Naive thymus-derived CD8-positive, alpha-beta T cell (primary cell): ENCODE measurements around the gene RNF114. TPM values are rescaled to one million over a fixed set of nuclear protein-coding genes. Genes with fewer than 3 reads are reported as not detected.

Source experiments
- ATAC-seq, 2 donors: fragments of 150-1000 bp; cut with Tn5 transposase in 1 of 2; sonication (Bioruptor Pico), chemical (Tn5 transposase) in 1 of 2; 1 replicate in 1 of 2; 2 replicates in 1 of 2; pipeline ENCODE4 v1.10.0; 2021; ENCODE audit warnings: mild to moderate bottlenecking in 2 of 2, moderate library complexity in 2 of 2
- POLR2A ChIA-PET: fragments of 350-600 bp; sonication (Branson Sonifier 250); formaldehyde crosslinking; loops from one replicate; lab custom pipeline; 2021; ENCODE audit warnings: antibody characterized with exemption; lab: Charles Lee
- DNase-seq, 10 donors: peaks; one replicate each; pipeline versions ENCODE4 v3.0.0 to v3.0.0-alpha.2; 2020 to 2022
- H3K27ac Mint-ChIP-seq, 10 donors: one replicate each; pipeline ENCODE4 v1.8.0; 2020 to 2022; ENCODE audit warnings: mild to moderate bottlenecking in 10 of 10, mixed read lengths in 10 of 10, moderate library complexity in 4 of 10, inconsistent platforms in 1 of 10
- H3K27me3 Mint-ChIP-seq, 5 donors: one replicate each; pipeline ENCODE4 v1.8.0; 2021 to 2022; ENCODE audit warnings: mixed read lengths in 5 of 5
- H3K36me3 Mint-ChIP-seq, 3 donors: one replicate each; pipeline ENCODE4 v1.8.0; 2020 to 2022; ENCODE audit warnings: mixed read lengths in 3 of 3, mild to moderate bottlenecking in 2 of 3, inconsistent platforms in 1 of 3
- H3K4me1 Mint-ChIP-seq, 4 donors: one replicate each; pipeline ENCODE4 v1.8.0; 2021 to 2022; ENCODE audit warnings: mixed read lengths in 4 of 4
- H3K4me3 Mint-ChIP-seq, 10 donors: one replicate each; pipeline ENCODE4 v1.8.0; 2020 to 2022; ENCODE audit warnings: mild to moderate bottlenecking in 10 of 10, mixed read lengths in 10 of 10, moderate library complexity in 6 of 10, inconsistent platforms in 1 of 10
- H3K9me3 Mint-ChIP-seq, 9 donors: one replicate each; pipeline ENCODE4 v1.8.0; 2020 to 2022; ENCODE audit warnings: mixed read lengths in 9 of 9, mild to moderate bottlenecking in 3 of 9, inconsistent platforms in 1 of 9, moderate library complexity in 1 of 9
- polyA plus RNA-seq, 3 donors: library from polyadenylated mRNA; unstranded; fragments of 300-500 nt; fragmentation: Illumina TruSeq; gene quantifications; one replicate each; pipeline ENCODE4 v1.2.3, GENCODE V29; 2021
- total RNA-seq, 8 experiments: library from RNA in 2 of 8; stranded (reverse) in 2 of 8; gene quantifications; one replicate each; pipeline ENCODE4 v1.2.3 and lab custom pipeline; 2021 to 2026

RNF114 gene
- total and polyA plus RNA-seq, 5 experiments from 2014 or later, result 104 to 133 (median 123) TPM

GRCh38 chr20:49980140-49981008, 44.2 kb downstream of the RNF114 start:
- Mint-ChIP-seq H3K9me3 (no peaks in the 10 kb centered on the region), H3K36me3 (no peaks in the 10 kb centered on the region), H3K27ac (peak overlapping the region in 6 of 10 donors; percentile 8 to 71 (median 24)), H3K27me3 (no peaks in the 10 kb centered on the region), H3K4me3 (peak overlapping the region in 7 of 10 donors; percentile 14 to 70 (median 37)), H3K4me1 (peaks cover 17 to 40% (median 34%) of the 10 kb centered on the region in 4 donors)
- ATAC-seq (no peak), DNase-seq (no peak)
- POLR2A ChIA-PET, result interaction anchor here (1.2 to 2.7 kb wide), 3 partner anchors 44 to 135 kb away, joined by 3 to 29 read pairs (median 5); partner anchors contain the start of gene RNF114

DNA sequence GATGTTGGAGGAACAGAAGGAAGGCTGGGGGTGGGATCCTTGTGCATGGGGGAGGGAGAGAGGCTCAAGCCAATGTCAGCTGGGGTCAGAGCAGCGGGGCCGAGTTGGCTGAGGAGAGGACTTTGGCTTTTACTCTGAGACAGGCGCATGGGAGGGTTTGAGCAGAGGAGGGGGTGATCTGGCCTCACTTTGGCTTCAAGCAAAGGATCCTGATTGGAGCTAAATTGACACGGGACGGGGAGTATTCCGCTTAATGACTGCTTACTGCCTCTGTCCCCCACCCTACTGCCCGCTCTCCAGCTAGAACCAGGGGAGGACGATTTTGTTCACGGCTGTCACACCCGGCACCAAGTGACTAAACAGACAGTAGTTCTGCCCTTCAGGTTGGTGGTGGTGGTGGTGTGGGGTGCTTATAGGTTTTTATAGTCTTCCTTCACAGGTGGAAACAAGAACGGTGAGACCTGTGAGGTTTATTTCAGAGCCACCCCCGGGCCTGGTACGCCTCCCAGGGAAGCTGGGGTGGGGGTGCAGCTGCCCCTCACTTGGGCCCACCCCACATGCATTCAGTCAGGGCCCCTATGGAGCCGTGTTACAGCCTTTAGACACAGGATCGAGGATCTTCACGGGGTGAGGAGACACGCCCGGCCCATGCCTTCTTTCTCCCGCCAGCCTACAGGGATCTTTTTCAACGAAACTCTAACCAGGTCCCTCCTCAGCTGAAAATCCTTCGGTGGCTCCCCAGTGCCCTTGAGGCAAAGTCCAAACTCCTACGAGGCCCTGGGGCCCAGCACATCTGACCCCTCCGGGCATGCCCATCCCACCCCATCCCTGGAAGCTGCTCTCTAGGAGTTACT, 45.2 kb downstream of the RNF114 start:
- DNase-seq (no peak), ATAC-seq (no peak)
- Mint-ChIP-seq H3K27me3 (no peaks in the 10 kb centered on the region), H3K4me3 (peak overlapping the region; percentile 63 to 80 (median 74)), H3K36me3 (no peaks in the 10 kb centered on the region), H3K27ac (peak overlapping the region in 7 of 10 donors; percentile 2 to 90 (median 46)), H3K4me1 (peaks cover 17 to 40% (median 34%) of the 10 kb centered on the region in 4 donors), H3K9me3 (no peaks in the 10 kb centered on the region)
- POLR2A ChIA-PET, result interaction anchor here (0.6 to 2.2 kb wide), 6 partner anchors 35 to 134 kb away, joined by 3 to 16 read pairs (median 4); partner anchors contain the start of genes RNF114 and UBE2V1

- H3K36me3 Mint-ChIP-seq, result no peaks in the 10 kb centered on the region
- H3K27me3 Mint-ChIP-seq, result no peaks in the 10 kb centered on the region
- peak overlapping the region in 8 of 10 donors; percentile 2 to 90 (median 76) for H3K27ac Mint-ChIP-seq
- DNase-seq, result peak in 1 of 10 donors; percentile 14
- H3K4me3 Mint-ChIP-seq, result peak overlapping the region; percentile 63 to 80 (median 74)
- POLR2A ChIA-PET, result interaction anchor here (0.6 to 2.2 kb wide), 4 partner anchors 34 to 134 kb away, joined by 3 to 16 read pairs (median 4); partner anchors contain the start of gene UBE2V1
- peaks cover 17 to 40% (median 34%) of the 10 kb centered on the region in 4 donors for H3K4me1 Mint-ChIP-seq
- H3K9me3 Mint-ChIP-seq, result no peaks in the 10 kb centered on the region
- ATAC-seq, result no peak
These were observed 45.8 kb downstream of the RNF114 start for GRCh38 chr20:49982072-49982345.

DNA sequence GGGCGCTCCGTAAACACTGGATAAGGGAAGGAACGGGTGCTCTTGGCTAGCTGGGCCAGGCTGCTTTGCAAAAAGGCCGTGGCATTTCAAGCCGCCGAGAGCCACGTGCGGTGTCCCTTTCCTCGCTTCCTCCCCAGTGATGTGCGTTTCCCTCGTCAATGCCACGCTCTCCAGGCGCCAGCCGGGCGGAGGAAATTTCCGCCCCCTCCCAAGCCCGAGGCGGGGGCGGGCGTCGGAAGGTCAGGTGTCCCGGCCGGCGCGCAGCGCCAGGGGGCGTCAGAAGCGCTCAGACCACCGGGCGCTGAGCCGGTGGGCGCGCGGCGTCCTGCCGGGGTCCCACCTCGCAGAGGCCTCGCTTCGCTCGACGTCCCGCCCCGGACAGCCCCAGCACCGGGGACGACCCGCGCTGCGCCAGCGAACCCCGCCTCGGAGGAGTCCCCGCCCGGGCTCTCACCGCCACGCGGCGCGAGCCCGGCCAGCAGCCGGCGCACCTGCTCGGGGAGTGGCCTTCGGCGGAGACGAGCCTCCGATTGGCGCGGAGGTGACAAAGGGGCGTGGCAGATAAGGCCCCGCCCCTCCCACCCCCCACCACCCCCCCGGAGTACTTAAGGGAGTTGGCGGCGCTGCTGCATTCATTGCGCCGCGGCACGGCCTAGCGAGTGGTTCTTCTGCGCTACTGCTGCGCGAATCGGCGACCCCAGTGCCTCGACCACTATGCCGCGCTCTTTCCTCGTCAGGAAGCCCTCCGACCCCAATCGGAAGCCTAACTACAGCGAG, 46.3 kb downstream of the RNF114 start, which contains the start of gene SNAI1:
SNAI1 (plus strand) TSS at position 635 of the 777 bp plus-strand sequence; CDS start at position 715, 80 bp downstream.
- POLR2A ChIA-PET, result interaction anchor here (0.6 to 2.2 kb wide), 7 partner anchors 19 to 171 kb away, joined by 3 to 16 read pairs (median 4); partner anchors contain the start of genes PEDS1 and UBE2V1
- ATAC-seq (peak; percentile 91 to 94), DNase-seq (peak; percentile 78 to 93 (median 84))
- Mint-ChIP-seq H3K27ac (peak within 1 kb of the TSS in 9 of 10 donors; percentile 63 to 94 (median 87)), H3K9me3 (no peaks in the 10 kb centered on the region), H3K4me3 (peak within 1 kb of the TSS; percentile 63 to 80 (median 77)), H3K27me3 (no peaks in the 10 kb centered on the region), H3K36me3 (no peaks in the 10 kb centered on the region), H3K4me1 (peaks cover 17 to 40% (median 34%) of the 10 kb centered on the region in 4 donors)

DNA sequence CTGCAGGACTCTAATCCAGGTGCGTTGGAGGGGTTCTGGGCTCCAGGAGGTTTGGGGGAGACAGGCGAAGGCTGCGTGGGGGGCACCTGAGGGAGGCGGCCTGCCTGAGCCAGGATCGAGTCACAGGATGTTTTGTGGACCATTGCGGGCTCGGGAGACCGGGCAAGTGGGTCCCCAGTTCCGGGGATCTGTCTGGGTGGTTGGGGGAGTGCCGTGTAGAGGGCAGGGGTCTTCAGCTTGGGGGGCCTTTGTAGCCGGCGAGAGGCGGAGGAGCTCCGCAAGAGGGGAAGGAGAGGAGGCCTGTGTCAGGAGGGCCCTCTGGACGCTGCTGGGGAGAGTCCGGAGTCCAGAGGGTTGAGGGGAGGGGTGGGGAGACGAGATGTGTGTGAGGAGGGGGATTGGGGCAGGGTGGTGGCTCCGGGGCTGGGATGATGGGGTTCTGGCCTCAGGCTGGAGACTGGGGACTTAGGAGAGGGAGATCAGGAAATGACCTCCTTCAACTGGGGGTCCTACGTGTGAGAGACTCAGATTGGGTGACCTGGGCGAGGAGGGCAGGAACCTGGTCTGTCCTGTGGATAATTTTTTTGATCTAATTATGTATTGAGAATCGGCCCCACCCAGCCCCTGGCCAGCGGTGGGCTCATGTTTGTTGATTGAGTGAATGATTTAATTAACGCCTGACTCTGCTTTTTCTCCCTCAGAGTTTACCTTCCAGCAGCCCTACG, 47.1 kb downstream of the RNF114 start:
- H3K36me3 Mint-ChIP-seq, result no peaks in the 10 kb centered on the region
- ATAC-seq, result peak in 1 of 2 donors; percentile 19
- POLR2A ChIA-PET, result interaction anchor here (0.7 to 2.2 kb wide), 7 partner anchors 19 to 170 kb away, joined by 3 to 16 read pairs (median 4); partner anchors contain the start of genes PEDS1 and UBE2V1

DNA sequence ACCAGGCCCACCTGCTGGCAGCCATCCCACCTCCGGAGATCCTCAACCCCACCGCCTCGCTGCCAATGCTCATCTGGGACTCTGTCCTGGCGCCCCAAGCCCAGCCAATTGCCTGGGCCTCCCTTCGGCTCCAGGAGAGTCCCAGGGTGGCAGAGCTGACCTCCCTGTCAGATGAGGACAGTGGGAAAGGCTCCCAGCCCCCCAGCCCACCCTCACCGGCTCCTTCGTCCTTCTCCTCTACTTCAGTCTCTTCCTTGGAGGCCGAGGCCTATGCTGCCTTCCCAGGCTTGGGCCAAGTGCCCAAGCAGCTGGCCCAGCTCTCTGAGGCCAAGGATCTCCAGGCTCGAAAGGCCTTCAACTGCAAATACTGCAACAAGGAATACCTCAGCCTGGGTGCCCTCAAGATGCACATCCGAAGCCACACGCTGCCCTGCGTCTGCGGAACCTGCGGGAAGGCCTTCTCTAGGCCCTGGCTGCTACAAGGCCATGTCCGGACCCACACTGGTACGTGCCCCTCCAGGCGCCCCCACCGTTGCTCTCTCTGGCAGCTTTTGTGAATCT, 47.7 kb downstream of the RNF114 start:
- DNase-seq (no peak), ATAC-seq (no peak)
- Mint-ChIP-seq H3K36me3 (no peaks in the 10 kb centered on the region), H3K9me3 (no peaks in the 10 kb centered on the region), H3K27me3 (no peaks in the 10 kb centered on the region), H3K4me1 (peaks cover 17 to 40% (median 32%) of the 10 kb centered on the region in 4 donors), H3K4me3 (peak overlapping the region in 8 of 10 donors; percentile 70 to 81 (median 74)), H3K27ac (peak overlapping the region in 4 of 10 donors; percentile 58 to 90 (median 86))
- POLR2A ChIA-PET, result interaction anchor here (0.8 to 1.0 kb wide), 3 partner anchors 18 to 129 kb away, joined by 3 to 5 read pairs (median 3); no protein-coding TSS in a partner anchor

More for the DNA sequence above, 47.1 kb downstream of the RNF114 start:
- peak overlapping the region in 9 of 10 donors; percentile 31 to 94 (median 86) for H3K27ac Mint-ChIP-seq
- H3K27me3 Mint-ChIP-seq, result no peaks in the 10 kb centered on the region
- no peak for DNase-seq
- H3K9me3 Mint-ChIP-seq, result no peaks in the 10 kb centered on the region
- H3K4me3 Mint-ChIP-seq, result peak overlapping the region; percentile 62 to 80 (median 72)
- H3K4me1 Mint-ChIP-seq, result peaks cover 17 to 40% (median 34%) of the 10 kb centered on the region in 4 donors

GRCh38 chr20:49984426-49985153, 48.4 kb downstream of the RNF114 start:
- POLR2A ChIA-PET, result interaction anchor here (0.8 kb wide), 1 partner anchor 129 kb away, joined by 3 read pairs; no protein-coding TSS in a partner anchor
- H3K27ac Mint-ChIP-seq, result peak overlapping the region in 1 of 10 donors; percentile 90
- no peaks in the 10 kb centered on the region for H3K9me3 Mint-ChIP-seq
- no peaks in the 10 kb centered on the region for H3K27me3 Mint-ChIP-seq
- H3K4me1 Mint-ChIP-seq, result peaks cover 15 to 36% (median 29%) of the 10 kb centered on the region in 4 donors
- no peaks in the 10 kb centered on the region for H3K36me3 Mint-ChIP-seq
- DNase-seq (no peak), ATAC-seq (no peak)
- peak overlapping the region in 3 of 10 donors; percentile 30 to 81 (median 71) for H3K4me3 Mint-ChIP-seq

- no peak for DNase-seq
- no peak overlapping the region for H3K4me3 Mint-ChIP-seq
- no peak for ATAC-seq
- H3K27me3 Mint-ChIP-seq, result no peaks in the 10 kb centered on the region
- POLR2A ChIA-PET, result no interaction called here
- peaks cover 13 to 30% (median 23%) of the 10 kb centered on the region in 4 donors for H3K4me1 Mint-ChIP-seq
- no peaks in the 10 kb centered on the region for H3K36me3 Mint-ChIP-seq
- no peak overlapping the region for H3K27ac Mint-ChIP-seq
- no peaks in the 10 kb centered on the region for H3K9me3 Mint-ChIP-seq
These were observed 49.0 kb downstream of the RNF114 start for GRCh38 chr20:49985157-49985556.

GRCh38 chr20:49985617-49986016, 49.4 kb downstream of the RNF114 start:
- Mint-ChIP-seq H3K27me3 (no peaks in the 10 kb centered on the region), H3K27ac (peak overlapping the region in 1 of 10 donors; percentile 41), H3K36me3 (no peaks in the 10 kb centered on the region), H3K9me3 (no peaks in the 10 kb centered on the region), H3K4me3 (no peak overlapping the region), H3K4me1 (peaks cover 14 to 27% (median 20%) of the 10 kb centered on the region in 4 donors)
- POLR2A ChIA-PET, result no interaction called here
- DNase-seq (no peak), ATAC-seq (no peak)

GRCh38 chr20:49986049-49986448, 49.9 kb downstream of the RNF114 start:
- no peaks in the 10 kb centered on the region for H3K9me3 Mint-ChIP-seq
- peak overlapping the region in 1 of 10 donors; percentile 41 for H3K27ac Mint-ChIP-seq
- no peak overlapping the region for H3K4me3 Mint-ChIP-seq
- no peak for DNase-seq
- H3K27me3 Mint-ChIP-seq, result no peaks in the 10 kb centered on the region
- peaks cover 14 to 23% (median 19%) of the 10 kb centered on the region in 4 donors for H3K4me1 Mint-ChIP-seq
- POLR2A ChIA-PET, result no interaction called here
- no peaks in the 10 kb centered on the region for H3K36me3 Mint-ChIP-seq
- no peak for ATAC-seq
